ENCODE results near the gene GRAPL. TPM values are rescaled to one million over a fixed set of nuclear protein-coding genes. Genes with fewer than 3 reads are reported as not detected.
A peak's percentile ranks its signal among the peaks of the same experiment; 100 is the strongest.
"Not testable (repeated sequence)": the region's sequence is repeated elsewhere in the genome, so short reads cannot be mapped to it uniquely, and the experiment has no call there.

The GRAPL gene
- total RNA-seq, 2 experiments from 2014 or later: 13.6 to 16.8 TPM

GRCh38 chr17:19143097-19143777 is 15.8 kb downstream of the GRAPL start:
- H3K4me3 Mint-ChIP-seq; H3K27me3 Mint-ChIP-seq (ENCODE audit: low read depth); POLR2A ChIA-PET; H3K4me1 Mint-ChIP-seq (ENCODE audit: low read depth); H3K9me3 Mint-ChIP-seq (ENCODE audit: insufficient read depth); CTCF ChIA-PET; H3K27ac Mint-ChIP-seq; DNase-seq; H3K36me3 Mint-ChIP-seq (ENCODE audit: low read depth); ATAC-seq: not testable (repeated sequence)

GRCh38 chr17:19144373-19144772 is 17.0 kb downstream of the GRAPL start:
- H3K4me3 Mint-ChIP-seq; CTCF ChIA-PET; H3K27ac Mint-ChIP-seq; H3K36me3 Mint-ChIP-seq (ENCODE audit: low read depth); H3K9me3 Mint-ChIP-seq (ENCODE audit: insufficient read depth); ATAC-seq; H3K27me3 Mint-ChIP-seq (ENCODE audit: low read depth); H3K4me1 Mint-ChIP-seq (ENCODE audit: low read depth); POLR2A ChIA-PET; DNase-seq: not testable (repeated sequence)

GRCh38 chr17:19145471-19145870 is 18.1 kb downstream of the GRAPL start:
- ATAC-seq; H3K4me1 Mint-ChIP-seq (ENCODE audit: low read depth); H3K4me3 Mint-ChIP-seq; H3K36me3 Mint-ChIP-seq (ENCODE audit: low read depth); H3K9me3 Mint-ChIP-seq (ENCODE audit: insufficient read depth); H3K27me3 Mint-ChIP-seq (ENCODE audit: low read depth); CTCF ChIA-PET; H3K27ac Mint-ChIP-seq; DNase-seq; POLR2A ChIA-PET: not testable (repeated sequence)

DNA sequence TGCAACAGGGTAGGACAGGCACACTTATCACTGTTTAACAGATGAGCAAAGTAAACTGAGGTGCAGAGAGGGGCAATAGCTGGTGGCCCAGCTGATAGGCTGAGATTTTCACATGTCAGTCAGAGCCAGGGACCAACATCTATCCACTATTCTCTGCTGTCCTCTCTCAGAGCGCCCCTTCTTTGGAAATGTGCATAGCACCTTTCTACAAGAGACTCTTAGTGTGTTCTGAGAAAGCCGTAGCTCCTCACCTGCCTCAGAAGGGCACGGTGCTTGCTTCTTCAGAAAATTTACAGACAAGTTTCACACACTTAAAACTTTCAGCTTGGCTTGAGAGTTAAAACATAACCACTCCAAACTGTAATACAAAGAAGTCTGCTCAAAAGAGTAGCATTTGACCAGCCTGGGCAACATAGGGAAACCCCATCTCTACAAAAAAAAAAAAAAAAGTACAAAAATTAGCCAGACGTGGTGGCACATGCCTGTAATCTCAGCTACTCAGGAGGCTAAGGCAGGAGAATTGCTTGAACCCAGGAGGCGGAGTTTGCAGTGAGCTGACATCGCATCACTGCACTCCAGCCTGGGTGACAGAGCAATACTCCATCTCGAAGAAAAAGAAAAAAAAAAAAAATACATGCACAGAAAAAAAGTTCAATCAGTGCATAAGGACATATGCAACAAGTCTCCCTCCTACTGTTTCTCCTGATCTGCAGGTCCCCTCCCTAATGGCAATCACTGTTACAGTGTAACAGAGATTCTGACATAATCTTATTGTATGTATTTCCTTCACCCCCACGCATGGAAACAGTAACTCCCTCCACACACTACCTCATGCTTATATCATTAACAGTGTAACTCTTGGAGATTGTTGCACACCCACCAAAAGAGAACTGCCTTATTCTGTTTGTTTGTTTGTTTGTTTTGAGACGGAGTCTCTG is 23.6 kb downstream of the GRAPL start:
- POLR2A ChIA-PET; H3K9me3 Mint-ChIP-seq (ENCODE audit: insufficient read depth); H3K27me3 Mint-ChIP-seq (ENCODE audit: low read depth); H3K27ac Mint-ChIP-seq; DNase-seq; H3K4me1 Mint-ChIP-seq (ENCODE audit: low read depth); H3K4me3 Mint-ChIP-seq; CTCF ChIA-PET; ATAC-seq; H3K36me3 Mint-ChIP-seq (ENCODE audit: low read depth): not testable (repeated sequence)

GRCh38 chr17:19157628-19158027 is 30.2 kb downstream of the GRAPL start:
- DNase-seq; CTCF ChIA-PET; ATAC-seq; POLR2A ChIA-PET; H3K4me3 Mint-ChIP-seq; H3K36me3 Mint-ChIP-seq (ENCODE audit: low read depth); H3K27me3 Mint-ChIP-seq (ENCODE audit: low read depth); H3K4me1 Mint-ChIP-seq (ENCODE audit: low read depth); H3K27ac Mint-ChIP-seq; H3K9me3 Mint-ChIP-seq (ENCODE audit: insufficient read depth): not testable (repeated sequence)

- H3K27me3 Mint-ChIP-seq (ENCODE audit: low read depth); DNase-seq; POLR2A ChIA-PET; H3K27ac Mint-ChIP-seq; H3K9me3 Mint-ChIP-seq (ENCODE audit: insufficient read depth); H3K36me3 Mint-ChIP-seq (ENCODE audit: low read depth); H3K4me1 Mint-ChIP-seq (ENCODE audit: low read depth); CTCF ChIA-PET; ATAC-seq; H3K4me3 Mint-ChIP-seq: not testable (repeated sequence)
These were observed 31.1 kb downstream of the GRAPL start for GRCh38 chr17:19158478-19158877.

DNA sequence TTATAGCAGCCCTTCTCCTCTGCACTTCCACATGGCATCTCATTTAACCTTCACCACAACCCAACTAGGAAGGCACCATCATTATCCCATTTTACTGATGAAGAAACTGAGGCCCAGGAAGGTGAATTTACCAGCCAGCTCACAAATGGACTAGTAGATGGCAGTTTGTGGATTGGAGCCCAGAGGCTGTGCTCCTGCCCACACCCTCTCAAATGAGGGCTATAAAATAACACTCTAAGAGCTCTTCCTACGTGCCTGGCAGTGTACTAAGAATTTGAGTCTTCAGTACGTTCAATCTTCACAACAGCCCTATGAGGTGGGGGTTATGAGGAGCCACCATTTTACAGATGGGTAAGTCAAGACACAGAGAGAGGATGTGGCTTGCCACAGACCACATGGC is 31.5 kb downstream of the GRAPL start:
- H3K4me3 Mint-ChIP-seq; ATAC-seq; H3K9me3 Mint-ChIP-seq (ENCODE audit: insufficient read depth); CTCF ChIA-PET; H3K27me3 Mint-ChIP-seq (ENCODE audit: low read depth); POLR2A ChIA-PET; H3K4me1 Mint-ChIP-seq (ENCODE audit: low read depth); H3K36me3 Mint-ChIP-seq (ENCODE audit: low read depth); DNase-seq; H3K27ac Mint-ChIP-seq: not testable (repeated sequence)

DNA sequence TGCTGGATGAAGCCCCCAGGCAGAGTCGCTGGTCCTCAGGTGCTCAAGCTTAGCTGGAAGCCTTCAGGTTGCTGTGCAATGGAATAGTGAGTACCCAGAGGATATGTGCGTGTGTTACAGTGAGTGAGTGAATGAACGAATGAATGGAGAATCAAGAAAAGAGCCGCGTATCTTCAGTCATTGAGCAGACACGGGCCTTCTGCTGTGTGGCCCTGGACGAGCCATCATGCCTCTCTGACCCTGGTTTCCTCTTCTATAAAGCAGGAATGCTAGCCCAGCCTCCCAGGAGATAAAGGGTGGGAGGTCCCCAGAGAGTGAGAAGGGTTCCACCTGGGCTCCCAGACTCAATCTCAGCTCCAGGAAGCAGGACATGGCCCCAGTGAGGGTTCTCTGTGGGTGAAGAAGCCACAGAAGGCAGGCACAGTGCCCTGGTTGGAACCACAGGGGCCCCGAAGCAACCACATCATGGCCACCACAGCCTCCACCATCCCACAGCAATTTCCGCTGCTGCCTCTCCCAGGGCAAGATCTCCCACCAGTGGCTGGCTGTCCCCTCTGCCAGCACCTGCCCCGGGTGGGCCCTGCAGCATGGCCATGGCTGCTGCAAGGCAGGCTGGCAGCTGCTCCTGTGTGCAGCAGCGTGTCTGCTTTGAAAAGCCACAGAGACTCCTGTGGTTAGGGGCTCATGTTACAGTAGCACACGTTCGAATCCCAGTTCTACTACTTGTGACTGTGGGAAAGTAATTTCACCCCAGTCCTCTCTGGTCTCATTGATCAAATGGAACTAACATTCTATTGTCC is 34.1 kb downstream of the GRAPL start:
- CTCF ChIA-PET; POLR2A ChIA-PET; DNase-seq; H3K27me3 Mint-ChIP-seq (ENCODE audit: low read depth); H3K36me3 Mint-ChIP-seq (ENCODE audit: low read depth); H3K27ac Mint-ChIP-seq; H3K9me3 Mint-ChIP-seq (ENCODE audit: insufficient read depth); H3K4me3 Mint-ChIP-seq; H3K4me1 Mint-ChIP-seq (ENCODE audit: low read depth): not testable (repeated sequence)
- ATAC-seq: peak; percentile 32

DNA sequence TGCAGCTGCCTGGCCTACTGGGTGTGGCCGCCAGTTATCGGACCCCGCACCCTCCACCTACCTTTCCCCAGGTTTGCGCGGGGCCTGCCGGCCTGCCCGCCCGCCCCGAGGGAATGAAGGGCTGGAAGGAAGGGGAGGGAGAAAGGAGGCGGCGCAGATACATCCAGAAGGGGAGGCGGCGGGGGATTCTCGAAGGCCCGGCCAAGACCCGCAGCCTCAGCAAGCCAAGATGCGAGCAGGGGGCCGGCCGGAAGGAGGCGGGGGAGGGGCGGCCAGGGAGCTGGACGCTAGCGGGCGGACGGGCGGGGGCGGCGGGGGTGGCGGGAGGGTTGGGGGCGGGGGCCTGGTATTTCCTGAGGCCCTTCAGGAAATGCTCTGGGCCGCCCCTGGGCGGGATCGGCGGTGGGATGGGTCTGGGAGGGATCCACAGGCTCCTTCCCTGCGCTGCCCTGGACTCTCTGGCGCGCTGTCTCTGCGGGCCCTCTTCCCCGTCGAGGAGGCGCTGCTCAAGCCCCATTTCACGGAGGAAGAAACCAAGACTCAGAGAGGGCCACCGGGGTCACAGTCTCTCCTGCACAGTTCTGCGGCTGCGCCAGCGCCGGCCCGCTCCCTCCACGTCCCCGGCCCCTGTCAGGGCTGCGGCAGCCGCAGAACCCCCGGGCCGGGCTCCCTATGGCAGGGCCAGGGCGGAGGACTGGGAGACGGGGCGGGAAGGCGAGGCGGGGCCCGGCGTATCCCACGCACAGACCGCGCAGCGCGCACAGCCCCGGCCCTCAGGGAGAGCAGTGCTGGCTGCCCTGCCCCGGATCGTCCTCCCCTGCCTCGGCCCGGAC is 35.2 kb downstream of the GRAPL start:
- H3K4me1 Mint-ChIP-seq (ENCODE audit: low read depth); DNase-seq; H3K9me3 Mint-ChIP-seq (ENCODE audit: insufficient read depth); H3K27me3 Mint-ChIP-seq (ENCODE audit: low read depth); POLR2A ChIA-PET; H3K4me3 Mint-ChIP-seq; H3K27ac Mint-ChIP-seq; CTCF ChIA-PET; H3K36me3 Mint-ChIP-seq (ENCODE audit: low read depth): not testable (repeated sequence)
- ATAC-seq: peak; percentile 43

DNA sequence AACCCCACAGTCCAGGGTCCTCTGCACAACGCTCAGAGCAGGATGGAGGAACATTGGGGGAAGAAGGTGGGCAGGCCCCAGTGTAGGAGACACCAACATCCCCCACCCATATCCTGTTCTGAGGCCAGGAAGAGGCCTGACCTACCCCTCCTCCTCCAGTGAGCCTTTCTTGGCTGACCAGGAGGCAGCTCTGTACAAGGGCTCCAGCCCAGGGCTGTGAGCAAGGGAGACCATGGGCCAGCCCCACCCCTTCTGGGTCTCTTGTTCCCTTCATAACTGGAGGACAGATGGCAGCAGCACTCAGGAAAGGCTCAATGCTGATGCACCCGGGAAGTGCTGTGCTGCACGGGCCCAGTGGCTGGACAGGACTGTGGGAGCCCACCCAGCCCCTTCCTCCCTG is 47.0 kb downstream of the GRAPL start:
- H3K4me3 Mint-ChIP-seq; H3K36me3 Mint-ChIP-seq (ENCODE audit: low read depth); H3K27ac Mint-ChIP-seq; CTCF ChIA-PET; H3K4me1 Mint-ChIP-seq (ENCODE audit: low read depth); H3K9me3 Mint-ChIP-seq (ENCODE audit: insufficient read depth); DNase-seq; ATAC-seq; POLR2A ChIA-PET; H3K27me3 Mint-ChIP-seq (ENCODE audit: low read depth): not testable (repeated sequence)

GRCh38 chr17:19175410-19175809 is 48.0 kb downstream of the GRAPL start:
- H3K36me3 Mint-ChIP-seq (ENCODE audit: low read depth): not testable (repeated sequence)

More at GRCh38 chr17:19175410-19175809, 48.0 kb downstream of the GRAPL start:
- H3K4me3 Mint-ChIP-seq; DNase-seq; H3K9me3 Mint-ChIP-seq (ENCODE audit: insufficient read depth); POLR2A ChIA-PET; H3K4me1 Mint-ChIP-seq (ENCODE audit: low read depth); H3K27ac Mint-ChIP-seq; CTCF ChIA-PET; H3K27me3 Mint-ChIP-seq (ENCODE audit: low read depth): not testable (repeated sequence)
- ATAC-seq: peak; percentile 96
